Stimulated activated CD8-positive, alpha-beta memory T cell treated with anti-CD3 and anti-CD28 coated beads, Interleukin-4, amount 100 ng/mL, for 48 hours (primary cell): Measurements from ENCODE around the gene GADL1.

Experiments
- DNase-seq: peaks from one replicate; pipeline ENCODE4 v3.0.0-alpha.2; 2020

The GADL1 gene

GRCh38 chr3:30894521-30895251 lies at the start of gene GADL1:
Gene GADL1 (minus strand): TSS chr3:30894661. CDS start chr3:30894614, 47 bp downstream.
- peak; percentile 44 for DNase-seq

DNA sequence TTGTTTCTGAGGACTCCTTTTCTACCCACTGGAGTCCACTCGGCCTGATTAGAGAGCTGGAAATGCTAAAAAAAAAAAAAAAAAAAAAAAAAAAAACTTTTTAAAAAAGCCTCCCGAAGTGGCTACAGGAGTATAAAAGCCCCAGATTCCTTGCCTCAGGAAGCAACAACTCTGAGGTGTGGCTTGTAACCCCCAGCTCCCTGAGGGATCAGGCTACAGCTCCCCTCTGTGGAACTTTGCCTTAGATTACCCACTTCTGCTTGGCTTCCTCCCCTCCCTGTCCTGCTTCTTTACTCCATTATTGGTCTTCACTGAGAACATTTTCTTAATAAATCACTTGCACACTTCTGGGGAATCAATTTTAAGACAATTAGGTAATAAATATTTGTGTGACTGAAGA lies 49.7 kb upstream of the GADL1 start:
- no peak for DNase-seq

- no peak for DNase-seq
Observed at GRCh38 chr3:30943206-30943605, 48.7 kb upstream of the GADL1 start.

DNA sequence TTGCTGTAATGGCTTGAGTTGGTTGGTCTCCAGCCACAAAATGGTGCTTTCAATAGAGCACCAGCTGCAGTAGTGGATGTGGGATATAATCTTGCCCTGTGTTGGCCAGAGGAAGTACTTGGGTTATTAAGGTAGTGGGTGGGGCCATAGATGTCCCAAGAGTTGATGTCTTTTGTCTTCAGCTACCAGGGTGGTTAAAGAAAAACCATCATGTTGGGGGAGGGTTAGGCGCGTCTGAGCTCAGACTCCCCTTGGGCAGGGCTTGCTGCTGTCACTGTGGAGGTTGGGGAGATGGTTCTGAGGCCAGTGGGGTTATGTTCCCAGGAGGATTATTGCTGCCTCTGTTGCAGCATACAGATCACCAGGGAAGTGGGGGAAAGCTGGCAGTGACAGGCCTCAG lies 46.9 kb upstream of the GADL1 start:
- no peak for DNase-seq

DNA sequence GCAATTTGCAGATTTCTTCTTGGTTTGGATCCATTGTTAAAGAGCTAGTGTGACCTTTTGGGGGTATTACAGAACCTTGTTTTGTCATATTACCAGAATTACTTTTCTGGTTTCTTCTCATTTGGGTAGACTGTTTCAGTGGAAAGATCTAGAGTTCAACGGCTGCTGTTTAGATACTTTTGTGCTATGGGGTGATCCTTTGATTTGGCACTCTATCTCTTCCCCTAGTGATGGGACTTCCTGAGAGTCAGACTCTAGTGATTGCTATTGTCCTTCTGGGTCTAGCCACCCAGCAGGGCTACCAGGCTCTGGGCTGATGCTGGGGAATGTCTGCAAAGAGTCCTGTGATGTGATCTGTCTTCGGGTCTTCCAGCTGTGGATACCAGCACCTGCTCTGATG lies 46.3 kb upstream of the GADL1 start:
- DNase-seq: no peak

- DNase-seq: no peak
Observed at GRCh38 chr3:30934208-30934550, 39.7 kb upstream of the GADL1 start.

GRCh38 chr3:30933478-30934207 lies 39.2 kb upstream of the GADL1 start:
- DNase-seq: no peak

GRCh38 chr3:30932513-30933098 lies 38.1 kb upstream of the GADL1 start:
- DNase-seq: no peak

- no peak for DNase-seq
Observed at GRCh38 chr3:30924763-30925162, 30.3 kb upstream of the GADL1 start.

DNA sequence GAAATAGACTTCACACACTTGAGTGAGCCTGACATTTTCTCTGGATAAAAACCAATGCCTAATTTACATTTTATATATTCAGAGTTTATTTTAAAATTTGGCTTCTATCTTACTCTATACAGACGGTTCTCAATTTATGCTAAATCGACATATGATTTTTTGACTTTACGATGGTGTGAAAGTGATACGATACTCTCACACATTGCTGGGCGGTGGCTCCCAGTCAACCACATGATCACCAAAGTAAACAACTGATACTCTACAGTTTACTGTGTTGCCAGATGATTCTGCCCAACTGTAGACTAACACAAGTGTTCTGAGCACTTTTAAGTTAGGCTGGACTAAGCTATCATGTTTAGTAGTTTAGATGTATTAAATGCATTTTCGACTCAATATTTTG lies 25.1 kb upstream of the GADL1 start:
- DNase-seq: no peak

GRCh38 chr3:30918761-30919160 lies 24.3 kb upstream of the GADL1 start:
- no peak for DNase-seq

DNA sequence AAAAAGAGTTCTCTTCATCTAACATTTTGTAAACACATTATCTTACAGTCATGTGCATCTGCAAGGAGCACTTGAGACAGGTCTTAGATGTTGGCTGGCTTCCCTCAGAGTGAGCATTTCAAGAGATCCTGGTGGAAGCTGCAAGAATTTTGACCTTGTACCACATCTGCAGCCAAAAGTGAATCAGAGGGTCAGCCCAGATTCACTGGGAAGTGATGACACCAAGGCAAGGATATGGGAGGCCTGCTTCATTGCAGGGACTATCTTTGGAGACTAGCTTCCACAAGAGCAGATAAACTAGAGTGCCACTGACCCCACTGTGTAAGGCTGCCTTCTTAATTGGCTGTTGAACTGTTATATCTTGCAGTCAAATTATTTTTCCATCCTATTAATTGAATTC lies 21.3 kb upstream of the GADL1 start:
- no peak for DNase-seq

- no peak for DNase-seq
Observed at GRCh38 chr3:30914696-30915095, 20.2 kb upstream of the GADL1 start.

- no peak for DNase-seq
Observed at GRCh38 chr3:30913176-30913575, 18.7 kb upstream of the GADL1 start.

- DNase-seq: no peak
Observed at GRCh38 chr3:30912301-30912700, 17.8 kb upstream of the GADL1 start.

DNA sequence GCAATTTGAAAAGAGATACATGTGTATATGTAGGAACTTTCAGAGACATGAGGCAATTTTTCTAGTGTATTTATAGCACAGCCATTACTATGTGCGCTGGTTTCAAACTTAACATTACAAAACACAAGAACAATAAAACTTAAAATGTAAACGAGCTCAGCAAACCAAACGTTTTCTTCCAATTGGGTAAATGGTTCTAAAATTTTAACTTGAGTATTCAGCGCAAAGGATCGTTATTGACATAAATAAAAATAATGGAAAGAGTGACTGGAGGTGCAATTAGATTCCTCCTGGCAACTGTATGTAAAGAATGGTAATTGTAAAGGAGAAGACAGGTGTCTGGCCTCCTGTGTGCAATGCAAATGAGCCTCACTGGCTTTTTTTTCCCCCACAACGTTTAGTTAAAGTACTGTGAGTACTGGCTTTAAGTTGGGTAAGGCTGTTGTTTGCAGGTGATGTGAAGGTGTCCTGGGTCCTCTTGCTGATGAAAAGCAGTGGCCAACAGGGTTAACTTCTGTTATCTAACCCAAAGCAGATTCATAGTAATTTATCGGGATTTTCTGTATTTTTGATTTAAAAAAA lies 14.1 kb upstream of the GADL1 start:
- no peak for DNase-seq

DNA sequence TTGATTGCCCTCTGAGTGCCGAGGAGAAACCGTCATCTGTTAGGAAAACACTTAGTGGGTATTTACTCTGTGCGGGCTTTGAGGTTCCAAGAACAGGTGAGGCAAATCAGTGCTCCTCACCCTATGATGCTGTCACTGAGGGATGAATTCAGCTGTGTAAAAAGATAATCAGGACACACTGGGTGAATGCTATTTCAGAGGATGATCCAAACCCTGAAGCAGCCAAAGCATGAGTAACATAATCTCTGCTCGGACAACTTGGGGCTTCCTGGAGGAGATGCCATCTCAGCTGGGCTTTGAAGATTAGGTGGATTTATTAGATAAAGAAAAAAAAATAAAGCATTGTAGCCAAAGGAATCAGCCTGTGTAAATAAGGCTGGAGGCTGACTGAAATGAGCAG lies 10.5 kb upstream of the GADL1 start:
- no peak for DNase-seq

- no peak for DNase-seq
Observed at GRCh38 chr3:30895329-30895728, 868 bp upstream of the GADL1 start.

GRCh38 chr3:30893678-30894325 lies 659 bp downstream of the GADL1 start:
- DNase-seq: no peak

- no peak for DNase-seq
Observed at GRCh38 chr3:30890907-30891306, 3.6 kb downstream of the GADL1 start.

DNA sequence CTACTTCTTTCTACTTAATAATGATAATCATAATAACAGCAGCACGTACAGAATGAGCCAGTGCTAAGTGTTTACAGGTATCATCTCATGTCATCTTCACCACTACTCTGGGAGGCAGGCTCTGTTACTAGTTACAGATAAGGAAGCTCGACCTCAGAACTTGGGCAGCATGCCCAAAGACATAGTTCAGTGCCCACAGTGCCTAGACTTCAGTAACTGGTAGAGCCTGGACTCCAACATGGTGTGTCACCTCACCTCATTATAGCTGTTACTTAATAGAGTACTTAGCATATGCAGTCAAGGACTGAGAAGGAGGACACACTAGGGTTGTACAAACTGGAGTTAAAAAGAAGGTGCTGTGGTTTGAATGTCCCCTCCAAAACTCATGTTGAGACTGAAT lies 7.6 kb downstream of the GADL1 start:
- DNase-seq: no peak

GRCh38 chr3:30878862-30879261 lies 15.6 kb downstream of the GADL1 start:
- no peak for DNase-seq

GRCh38 chr3:30875505-30875904 lies 19.0 kb downstream of the GADL1 start:
- DNase-seq: no peak

DNA sequence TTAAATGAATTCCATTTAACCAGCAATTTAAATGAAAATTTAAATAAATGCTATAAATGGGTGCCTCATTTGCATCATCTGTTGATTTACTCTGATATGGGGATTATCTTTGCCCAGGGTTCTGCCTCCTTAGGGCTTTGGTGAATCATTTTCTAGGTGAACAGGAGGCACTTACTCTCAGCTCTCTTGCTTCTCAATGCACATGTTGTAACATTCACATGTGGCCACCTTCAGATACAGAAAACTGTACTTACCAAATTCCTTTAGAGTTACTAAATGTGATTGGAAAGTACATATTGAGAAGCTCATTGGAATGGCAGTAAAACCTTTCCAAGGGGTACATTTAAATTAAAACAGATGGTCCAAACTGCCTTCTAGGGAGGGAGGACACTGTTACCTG lies 20.8 kb downstream of the GADL1 start:
- no peak for DNase-seq
